Measurements from ENCODE around the gene KCNK1. TPM values are rescaled to one million over a fixed set of nuclear protein-coding genes. Genes with fewer than 3 reads are reported as not detected.

Gene KCNK1
- 0.70 and 1.7 TPM in 2 replicates for total RNA-seq

- DNase-seq (ENCODE audit: extremely low read depth, low read depth, low spot score), result no peak
Measured at GRCh38 chr1:233613252-233614172, at the start of gene KCNK1. TSS of gene KCNK1 (plus strand) at chr1:233614106. CDS start at chr1:233614172, 66 bp downstream.

- no peak for DNase-seq (ENCODE audit: extremely low read depth, low read depth, low spot score)
Measured at GRCh38 chr1:233565313-233565712, 48.6 kb upstream of the KCNK1 start.

GRCh38 chr1:233566886-233567285, 47.0 kb upstream of the KCNK1 start:
- no peak for DNase-seq (ENCODE audit: extremely low read depth, low read depth, low spot score)

GRCh38 chr1:233569636-233570035, 44.3 kb upstream of the KCNK1 start:
- no peak for DNase-seq (ENCODE audit: extremely low read depth, low read depth, low spot score)

- DNase-seq (ENCODE audit: extremely low read depth, low read depth, low spot score), result no peak
Measured at GRCh38 chr1:233570216-233570615, 43.7 kb upstream of the KCNK1 start.

GRCh38 chr1:233570706-233571105, 43.2 kb upstream of the KCNK1 start:
- DNase-seq (ENCODE audit: extremely low read depth, low read depth, low spot score), result no peak

GRCh38 chr1:233572896-233573295, 41.0 kb upstream of the KCNK1 start:
- no peak for DNase-seq (ENCODE audit: extremely low read depth, low read depth, low spot score)

GRCh38 chr1:233575450-233575849, 38.5 kb upstream of the KCNK1 start:
- no peak for DNase-seq (ENCODE audit: extremely low read depth, low read depth, low spot score)

GRCh38 chr1:233582439-233582838, 31.5 kb upstream of the KCNK1 start:
- DNase-seq (ENCODE audit: extremely low read depth, low read depth, low spot score), result no peak

GRCh38 chr1:233584376-233584775, 29.5 kb upstream of the KCNK1 start:
- DNase-seq (ENCODE audit: extremely low read depth, low read depth, low spot score), result no peak

GRCh38 chr1:233584931-233585330, 29.0 kb upstream of the KCNK1 start:
- no peak for DNase-seq (ENCODE audit: extremely low read depth, low read depth, low spot score)

GRCh38 chr1:233586301-233586700, 27.6 kb upstream of the KCNK1 start:
- no peak for DNase-seq (ENCODE audit: extremely low read depth, low read depth, low spot score)

GRCh38 chr1:233587196-233587595, 26.7 kb upstream of the KCNK1 start:
- DNase-seq (ENCODE audit: extremely low read depth, low read depth, low spot score), result no peak

GRCh38 chr1:233587958-233588799, 25.7 kb upstream of the KCNK1 start:
- no peak for DNase-seq (ENCODE audit: extremely low read depth, low read depth, low spot score)

GRCh38 chr1:233597489-233597901, 16.4 kb upstream of the KCNK1 start:
- DNase-seq (ENCODE audit: extremely low read depth, low read depth, low spot score), result no peak

GRCh38 chr1:233598891-233599541, 14.9 kb upstream of the KCNK1 start:
- no peak for DNase-seq (ENCODE audit: extremely low read depth, low read depth, low spot score)

- no peak for DNase-seq (ENCODE audit: extremely low read depth, low read depth, low spot score)
Measured at GRCh38 chr1:233599542-233600073, 14.3 kb upstream of the KCNK1 start.

GRCh38 chr1:233600488-233600887, 13.4 kb upstream of the KCNK1 start:
- no peak for DNase-seq (ENCODE audit: extremely low read depth, low read depth, low spot score)

GRCh38 chr1:233603478-233603877, 10.4 kb upstream of the KCNK1 start:
- no peak for DNase-seq (ENCODE audit: extremely low read depth, low read depth, low spot score)

GRCh38 chr1:233605205-233605604, 8.7 kb upstream of the KCNK1 start:
- DNase-seq (ENCODE audit: extremely low read depth, low read depth, low spot score), result no peak

- DNase-seq (ENCODE audit: extremely low read depth, low read depth, low spot score), result no peak
Measured at GRCh38 chr1:233606813-233607212, 7.1 kb upstream of the KCNK1 start.
